ENCODE data around the gene PDE11A. TPM values are rescaled to one million over a fixed set of nuclear protein-coding genes. Genes with fewer than 3 reads are reported as not detected.

Gene PDE11A
- polyA plus RNA-seq, 2 of the 4 experiments (the other 2 are of a cell fraction), result 3.6 to 5.6 TPM

DNA sequence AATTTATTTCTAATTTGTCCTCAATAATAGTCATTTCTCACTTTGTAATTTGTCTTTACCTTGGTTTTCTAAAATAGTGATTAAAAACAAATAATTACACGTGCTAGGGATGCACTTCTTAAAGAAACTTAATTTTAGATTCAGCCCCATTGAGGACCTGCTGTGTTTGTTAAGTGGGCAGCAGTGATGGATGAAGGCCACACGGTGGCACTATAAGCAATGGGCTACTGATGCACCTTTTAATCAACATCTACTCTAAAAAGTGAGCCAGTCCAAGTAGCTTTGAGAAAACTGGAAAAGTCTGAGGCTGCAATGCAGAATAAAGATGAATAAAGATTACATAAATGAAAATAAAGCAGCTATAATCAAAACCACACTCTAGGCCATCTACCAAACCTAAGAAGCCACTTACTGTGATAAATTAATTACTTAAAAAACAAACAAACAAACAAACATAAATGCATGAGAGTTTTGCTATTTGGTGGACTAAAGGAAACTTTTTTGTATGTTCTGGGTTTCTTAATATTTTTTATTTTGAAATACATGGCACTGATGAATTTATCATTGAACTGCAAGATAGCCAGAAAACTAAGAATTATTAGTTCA lies 89.3 kb downstream of the PDE11A start:
- POLR2A ChIA-PET, result no interaction called here

DNA sequence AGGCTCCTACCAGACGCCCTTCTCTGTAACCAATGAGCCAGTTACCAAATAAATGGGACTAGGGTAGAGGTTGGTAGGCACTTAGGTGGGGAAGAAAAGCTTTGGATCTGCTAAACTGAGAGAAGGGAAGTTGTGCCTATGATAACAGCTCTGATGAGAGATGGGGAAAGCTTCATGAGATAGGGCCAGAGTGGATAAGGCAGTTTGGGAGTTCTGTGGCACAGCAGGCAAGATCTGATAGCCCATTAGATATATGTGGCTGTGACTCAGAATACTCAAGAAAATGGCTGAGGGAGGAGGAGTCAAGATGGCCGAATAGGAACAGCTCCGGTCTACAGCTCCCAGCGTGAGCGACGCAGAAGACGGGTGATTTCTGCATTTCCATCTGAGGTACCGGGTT lies 99.8 kb downstream of the PDE11A start:
- DNase-seq (ENCODE audit: low read depth in 1 of 2, low spot score in 1 of 2) (no peak), FAIRE-seq (no peak), ATAC-seq (no peak)
- Histone ChIP-seq H3K9me3 (no peaks in the 10 kb centered on the region), H3K27ac (no peak overlapping the region), H3K4me2 (no peak overlapping the region), H3K4me3 (no peak overlapping the region), H3K4me1 (0 out of 3 replicates have a peak, but pooled peaks cover 6% of the 10 kb centered on the region)
- POLR2A ChIA-PET, result no interaction called here
- 76% methylated on average over 6 of the region's 8 CpGs for WGBS (ENCODE audit: missing lambda C conversion rate)
- CTCF ChIA-PET, result interaction anchor here (0.9 kb wide), 1 partner anchor 11 kb away, joined by 3 read pairs; no protein-coding TSS in a partner anchor
- no peak for TF ChIP-seq KDM1A (IDR thresholded peaks at IDR 0.05; ENCODE audit: low read depth)
- TF ChIP-seq, protein P1, sequence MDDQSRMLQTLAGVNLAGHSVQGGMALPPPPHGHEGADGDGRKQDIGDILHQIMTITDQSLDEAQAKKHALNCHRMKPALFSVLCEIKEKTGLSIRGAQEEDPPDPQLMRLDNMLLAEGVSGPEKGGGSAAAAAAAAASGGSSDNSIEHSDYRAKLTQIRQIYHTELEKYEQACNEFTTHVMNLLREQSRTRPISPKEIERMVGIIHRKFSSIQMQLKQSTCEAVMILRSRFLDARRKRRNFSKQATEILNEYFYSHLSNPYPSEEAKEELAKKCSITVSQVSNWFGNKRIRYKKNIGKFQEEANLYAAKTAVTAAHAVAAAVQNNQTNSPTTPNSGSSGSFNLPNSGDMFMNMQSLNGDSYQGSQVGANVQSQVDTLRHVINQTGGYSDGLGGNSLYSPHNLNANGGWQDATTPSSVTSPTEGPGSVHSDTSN (IDR thresholded peaks at IDR 0.05), result no peak
- TF ChIP-seq RARB (CRISPR knock-in tag; IDR thresholded peaks at IDR 0.05), result no peak
- no peak for TF ChIP-seq NPAS2 (CRISPR knock-in tag; IDR thresholded peaks at IDR 0.05; ENCODE audit: borderline replicate concordance)
- no peak for TF ChIP-seq HEYL (CRISPR knock-in tag; IDR thresholded peaks at IDR 0.05)
- TF ChIP-seq, protein P2, sequence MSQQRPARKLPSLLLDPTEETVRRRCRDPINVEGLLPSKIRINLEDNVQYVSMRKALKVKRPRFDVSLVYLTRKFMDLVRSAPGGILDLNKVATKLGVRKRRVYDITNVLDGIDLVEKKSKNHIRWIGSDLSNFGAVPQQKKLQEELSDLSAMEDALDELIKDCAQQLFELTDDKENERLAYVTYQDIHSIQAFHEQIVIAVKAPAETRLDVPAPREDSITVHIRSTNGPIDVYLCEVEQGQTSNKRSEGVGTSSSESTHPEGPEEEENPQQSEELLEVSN (IDR thresholded peaks at IDR 0.05; ENCODE audit: borderline replicate concordance, low read depth), result no peak
- TF ChIP-seq MAX (IDR thresholded peaks at IDR 0.05), result no peak
- TF ChIP-seq, protein P3, sequence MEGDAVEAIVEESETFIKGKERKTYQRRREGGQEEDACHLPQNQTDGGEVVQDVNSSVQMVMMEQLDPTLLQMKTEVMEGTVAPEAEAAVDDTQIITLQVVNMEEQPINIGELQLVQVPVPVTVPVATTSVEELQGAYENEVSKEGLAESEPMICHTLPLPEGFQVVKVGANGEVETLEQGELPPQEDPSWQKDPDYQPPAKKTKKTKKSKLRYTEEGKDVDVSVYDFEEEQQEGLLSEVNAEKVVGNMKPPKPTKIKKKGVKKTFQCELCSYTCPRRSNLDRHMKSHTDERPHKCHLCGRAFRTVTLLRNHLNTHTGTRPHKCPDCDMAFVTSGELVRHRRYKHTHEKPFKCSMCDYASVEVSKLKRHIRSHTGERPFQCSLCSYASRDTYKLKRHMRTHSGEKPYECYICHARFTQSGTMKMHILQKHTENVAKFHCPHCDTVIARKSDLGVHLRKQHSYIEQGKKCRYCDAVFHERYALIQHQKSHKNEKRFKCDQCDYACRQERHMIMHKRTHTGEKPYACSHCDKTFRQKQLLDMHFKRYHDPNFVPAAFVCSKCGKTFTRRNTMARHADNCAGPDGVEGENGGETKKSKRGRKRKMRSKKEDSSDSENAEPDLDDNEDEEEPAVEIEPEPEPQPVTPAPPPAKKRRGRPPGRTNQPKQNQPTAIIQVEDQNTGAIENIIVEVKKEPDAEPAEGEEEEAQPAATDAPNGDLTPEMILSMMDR (IDR thresholded peaks at IDR 0.05), result no peak
- TF ChIP-seq EHMT2 (IDR thresholded peaks at IDR 0.05; ENCODE audit: low read depth), result no peak
- no peak for TF ChIP-seq ESRRA (IDR thresholded peaks at IDR 0.05; ENCODE audit: borderline replicate concordance, low read length)
- no peak for TF ChIP-seq CBX8 (IDR thresholded peaks at IDR 0.05)
- TF ChIP-seq, protein P4, sequence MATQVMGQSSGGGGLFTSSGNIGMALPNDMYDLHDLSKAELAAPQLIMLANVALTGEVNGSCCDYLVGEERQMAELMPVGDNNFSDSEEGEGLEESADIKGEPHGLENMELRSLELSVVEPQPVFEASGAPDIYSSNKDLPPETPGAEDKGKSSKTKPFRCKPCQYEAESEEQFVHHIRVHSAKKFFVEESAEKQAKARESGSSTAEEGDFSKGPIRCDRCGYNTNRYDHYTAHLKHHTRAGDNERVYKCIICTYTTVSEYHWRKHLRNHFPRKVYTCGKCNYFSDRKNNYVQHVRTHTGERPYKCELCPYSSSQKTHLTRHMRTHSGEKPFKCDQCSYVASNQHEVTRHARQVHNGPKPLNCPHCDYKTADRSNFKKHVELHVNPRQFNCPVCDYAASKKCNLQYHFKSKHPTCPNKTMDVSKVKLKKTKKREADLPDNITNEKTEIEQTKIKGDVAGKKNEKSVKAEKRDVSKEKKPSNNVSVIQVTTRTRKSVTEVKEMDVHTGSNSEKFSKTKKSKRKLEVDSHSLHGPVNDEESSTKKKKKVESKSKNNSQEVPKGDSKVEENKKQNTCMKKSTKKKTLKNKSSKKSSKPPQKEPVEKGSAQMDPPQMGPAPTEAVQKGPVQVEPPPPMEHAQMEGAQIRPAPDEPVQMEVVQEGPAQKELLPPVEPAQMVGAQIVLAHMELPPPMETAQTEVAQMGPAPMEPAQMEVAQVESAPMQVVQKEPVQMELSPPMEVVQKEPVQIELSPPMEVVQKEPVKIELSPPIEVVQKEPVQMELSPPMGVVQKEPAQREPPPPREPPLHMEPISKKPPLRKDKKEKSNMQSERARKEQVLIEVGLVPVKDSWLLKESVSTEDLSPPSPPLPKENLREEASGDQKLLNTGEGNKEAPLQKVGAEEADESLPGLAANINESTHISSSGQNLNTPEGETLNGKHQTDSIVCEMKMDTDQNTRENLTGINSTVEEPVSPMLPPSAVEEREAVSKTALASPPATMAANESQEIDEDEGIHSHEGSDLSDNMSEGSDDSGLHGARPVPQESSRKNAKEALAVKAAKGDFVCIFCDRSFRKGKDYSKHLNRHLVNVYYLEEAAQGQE (IDR thresholded peaks at IDR 0.05), result no peak
- no peak for TF ChIP-seq MYC (IDR thresholded peaks at IDR 0.05; ENCODE audit: borderline replicate concordance, low read length)
- TF ChIP-seq USF2 (IDR thresholded peaks at IDR 0.05), result no peak
- TF ChIP-seq POLR2A (IDR thresholded peaks at IDR 0.05; ENCODE audit: low read length), result no peak

More for the DNA sequence above, 89.3 kb downstream of the PDE11A start:
- no peak overlapping the region for H3K4me3 ChIP-seq
- peak; percentile 48 to 71 for DNase-seq (ENCODE audit: low read depth in 1 of 2, low spot score in 1 of 2)
- no peaks in the 10 kb centered on the region for H3K9me3 ChIP-seq
- TF ChIP-seq, protein P3 (IDR thresholded peaks at IDR 0.05), result peak; percentile 78
- TF ChIP-seq SMC3 (IDR thresholded peaks at IDR 0.05) (peak; percentile 82), NPAS2 (CRISPR knock-in tag; IDR thresholded peaks at IDR 0.05; ENCODE audit: borderline replicate concordance) (no peak), RAD21 (conservative IDR thresholded peaks at IDR 0.05 in 1 of 2, IDR thresholded peaks at IDR 0.05 in 1 of 2) (peak; percentile 73 to 79)
- CTCF ChIA-PET, result interaction anchor here (0.7 to 2.5 kb wide), 16 partner anchors 9 to 172 kb away, joined by 3 to 23 read pairs (median 5); partner anchors contain the start of genes PDE11A and RBM45
- no peak overlapping the region for H3K4me2 ChIP-seq
- FAIRE-seq, result no peak
- peaks cover 13% of the 10 kb centered on the region for H3K4me1 ChIP-seq
- 2% methylated on average over 2 of the region's 2 CpGs for WGBS (ENCODE audit: missing lambda C conversion rate)
- no peak overlapping the region for H3K27ac ChIP-seq
- peak; percentile 80 to 92 for ATAC-seq

All from A549 (cell line).